B cell (primary cell): Measurements from ENCODE around the gene DIAPH1.
A peak's percentile ranks its signal among the peaks of the same experiment; 100 is the strongest.

ENCODE experiments used
- CTCF ChIP-seq: fragments of 200-600 bp; IDR thresholded peaks from one replicate; pipeline ENCODE4 v1.8.0; 2022; ENCODE audit warnings: antibody characterized with exemption, mild to moderate bottlenecking
- EZH2 ChIP-seq: IDR thresholded peaks from 2 replicates; pipeline ENCODE4 v1.6.1; 2012; ENCODE audit warnings: borderline replicate concordance, low read depth, mild to moderate bottlenecking, moderate library complexity, low read length; ENCODE audit not compliant: insufficient read depth, poor library complexity, severe bottlenecking

GRCh38 chr5:141557681-141558136 lies 61.1 kb downstream of the DIAPH1 start:
- TF ChIP-seq CTCF (peak; percentile 82), EZH2 (no peak)
